Glutamatergic neuron (in vitro differentiated cells): Measurements from ENCODE around the gene ZFY. TPM values are rescaled to one million over a fixed set of nuclear protein-coding genes. Genes with fewer than 3 reads are reported as not detected.
"Not testable (repeated sequence)": the region's sequence is repeated elsewhere in the genome, so short reads cannot be mapped to it uniquely, and the experiment has no call there.

Experiments used
- DNase-seq: peaks from one replicate; pipeline ENCODE4 v3.0.0; 2022
- H3K27ac Mint-ChIP-seq: one replicate; pipeline ENCODE4 v1.8.0; 2020; ENCODE audit warnings: mild to moderate bottlenecking, mixed read lengths, inconsistent platforms; ENCODE audit not compliant: unreplicated experiment
- H3K27me3 Mint-ChIP-seq: one replicate; pipeline ENCODE4 v1.8.0; 2020; ENCODE audit warnings: mild to moderate bottlenecking, moderate library complexity, mixed read lengths, inconsistent platforms; ENCODE audit not compliant: unreplicated experiment
- H3K36me3 Mint-ChIP-seq: one replicate; pipeline ENCODE4 v1.8.0; 2020; ENCODE audit warnings: mild to moderate bottlenecking, mixed read lengths, inconsistent platforms; ENCODE audit not compliant: unreplicated experiment
- H3K4me1 Mint-ChIP-seq: one replicate; pipeline ENCODE4 v1.8.0; 2020; ENCODE audit warnings: mild to moderate bottlenecking, low read depth, mixed read lengths, inconsistent platforms; ENCODE audit not compliant: unreplicated experiment
- H3K4me3 Mint-ChIP-seq: one replicate; pipeline ENCODE4 v1.8.0; 2020; ENCODE audit warnings: mild to moderate bottlenecking, mixed read lengths, inconsistent platforms; ENCODE audit not compliant: unreplicated experiment
- H3K9me3 Mint-ChIP-seq: one replicate; pipeline ENCODE4 v1.8.0; 2020; ENCODE audit warnings: mild to moderate bottlenecking, moderate library complexity, mixed read lengths, inconsistent platforms; ENCODE audit not compliant: unreplicated experiment
- total RNA-seq: library from RNA; stranded (reverse); fragmentation: NEBNext Ultra II Directional; extraction: Animal tissue kit (Norgen Biotek cat#: 25700); gene quantifications from one replicate; pipeline ENCODE4 v1.2.1, GENCODE V29; 2021; ENCODE audit not compliant: unreplicated experiment
- TF ChIP-seq, protein P1 (sequence below): fragments of 200-600 bp; sonication (generic); IDR thresholded peaks from one replicate; pipeline ENCODE4 v1.5.0; 2021; ENCODE audit not compliant: partially characterized antibody, unreplicated experiment

Gene ZFY
- total RNA-seq, 1 donor from 2014 or later: 18.7 TPM

GRCh38 chrY:2969561-2969960 lies 34.4 kb downstream of the ZFY start:
- Mint-ChIP-seq H3K4me3 (no peak overlapping the region), H3K27ac (no peak overlapping the region), H3K4me1 (peaks cover 4% of the 10 kb centered on the region), H3K9me3 (no peaks in the 10 kb centered on the region), H3K27me3 (no peaks in the 10 kb centered on the region), H3K36me3 (no peaks in the 10 kb centered on the region)
- no peak for DNase-seq
- TF ChIP-seq, protein P1, sequence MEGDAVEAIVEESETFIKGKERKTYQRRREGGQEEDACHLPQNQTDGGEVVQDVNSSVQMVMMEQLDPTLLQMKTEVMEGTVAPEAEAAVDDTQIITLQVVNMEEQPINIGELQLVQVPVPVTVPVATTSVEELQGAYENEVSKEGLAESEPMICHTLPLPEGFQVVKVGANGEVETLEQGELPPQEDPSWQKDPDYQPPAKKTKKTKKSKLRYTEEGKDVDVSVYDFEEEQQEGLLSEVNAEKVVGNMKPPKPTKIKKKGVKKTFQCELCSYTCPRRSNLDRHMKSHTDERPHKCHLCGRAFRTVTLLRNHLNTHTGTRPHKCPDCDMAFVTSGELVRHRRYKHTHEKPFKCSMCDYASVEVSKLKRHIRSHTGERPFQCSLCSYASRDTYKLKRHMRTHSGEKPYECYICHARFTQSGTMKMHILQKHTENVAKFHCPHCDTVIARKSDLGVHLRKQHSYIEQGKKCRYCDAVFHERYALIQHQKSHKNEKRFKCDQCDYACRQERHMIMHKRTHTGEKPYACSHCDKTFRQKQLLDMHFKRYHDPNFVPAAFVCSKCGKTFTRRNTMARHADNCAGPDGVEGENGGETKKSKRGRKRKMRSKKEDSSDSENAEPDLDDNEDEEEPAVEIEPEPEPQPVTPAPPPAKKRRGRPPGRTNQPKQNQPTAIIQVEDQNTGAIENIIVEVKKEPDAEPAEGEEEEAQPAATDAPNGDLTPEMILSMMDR: no peak

DNA sequence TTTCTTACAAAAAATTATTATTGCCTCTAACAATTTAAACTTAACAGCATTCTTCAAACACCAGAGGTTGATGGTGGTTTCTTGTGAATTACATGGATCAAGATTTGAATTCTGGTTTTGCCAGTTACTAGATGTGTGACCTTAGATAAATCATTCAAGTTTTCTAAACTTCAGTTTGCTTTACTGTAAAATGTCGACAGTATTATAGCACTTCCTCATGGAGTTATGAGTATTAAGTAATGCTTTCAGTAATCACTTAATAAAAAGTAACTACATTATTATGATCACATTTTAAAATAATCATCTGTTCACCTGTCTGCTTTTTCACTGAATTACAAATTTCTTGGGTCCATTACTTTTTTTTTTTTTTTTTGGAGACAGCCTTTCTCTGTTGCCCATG lies 37.5 kb downstream of the ZFY start:
- no peaks in the 10 kb centered on the region for H3K27me3 Mint-ChIP-seq
- H3K9me3 Mint-ChIP-seq: no peaks in the 10 kb centered on the region
- no peaks in the 10 kb centered on the region for H3K36me3 Mint-ChIP-seq
- H3K27ac Mint-ChIP-seq: no peak overlapping the region
- TF ChIP-seq, protein P1: no peak
- H3K4me1 Mint-ChIP-seq: peaks cover 4% of the 10 kb centered on the region
- H3K4me3 Mint-ChIP-seq: no peak overlapping the region
- DNase-seq: no peak

DNA sequence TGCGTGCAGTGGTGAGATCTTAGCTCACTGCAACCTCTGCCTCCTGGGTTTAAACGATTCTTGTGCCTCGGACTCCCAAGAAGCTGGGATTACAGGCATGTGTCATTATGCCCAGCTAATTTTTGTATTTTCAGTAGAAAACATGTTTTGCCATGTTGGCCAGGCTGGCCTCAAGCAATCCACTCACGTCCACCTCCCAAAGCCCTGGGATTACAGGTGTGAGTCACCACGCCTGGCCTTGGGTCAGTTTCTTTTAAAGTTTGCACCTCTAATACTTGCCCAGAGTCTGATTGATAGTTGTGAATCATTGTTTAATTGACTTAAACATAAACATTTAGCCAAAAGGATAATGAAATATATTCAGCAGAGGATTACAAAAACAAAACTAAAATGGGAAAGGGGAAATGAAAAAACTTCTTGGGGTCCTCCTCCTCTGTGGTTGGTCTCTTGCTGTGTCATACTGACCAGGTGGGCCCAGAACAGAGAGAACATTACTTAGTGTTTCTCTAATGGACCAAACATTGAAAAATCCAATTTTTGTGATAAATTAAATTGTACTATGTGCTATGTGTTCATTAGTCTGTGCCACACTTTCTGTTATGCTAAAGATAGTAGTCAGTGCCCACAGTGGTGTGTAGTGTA lies 38.0 kb downstream of the ZFY start:
- peaks cover 4% of the 10 kb centered on the region for H3K4me1 Mint-ChIP-seq
- TF ChIP-seq, protein P1: no peak

DNA sequence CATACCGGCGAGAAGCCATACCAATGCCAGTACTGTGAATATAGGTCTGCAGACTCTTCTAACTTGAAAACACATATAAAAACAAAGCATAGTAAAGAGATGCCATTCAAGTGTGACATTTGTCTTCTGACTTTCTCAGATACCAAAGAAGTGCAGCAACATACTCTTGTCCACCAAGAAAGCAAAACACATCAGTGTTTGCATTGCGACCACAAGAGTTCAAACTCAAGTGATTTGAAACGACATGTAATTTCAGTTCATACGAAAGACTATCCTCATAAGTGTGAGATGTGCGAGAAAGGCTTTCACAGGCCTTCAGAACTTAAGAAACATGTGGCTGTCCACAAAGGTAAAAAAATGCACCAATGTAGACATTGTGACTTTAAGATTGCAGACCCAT lies 44.1 kb downstream of the ZFY start:
- no peaks in the 10 kb centered on the region for H3K9me3 Mint-ChIP-seq
- no peak for DNase-seq
- no peak overlapping the region for H3K27ac Mint-ChIP-seq
- no peaks in the 10 kb centered on the region for H3K4me1 Mint-ChIP-seq
- no peaks in the 10 kb centered on the region for H3K27me3 Mint-ChIP-seq
- H3K4me3 Mint-ChIP-seq: no peak overlapping the region
- no peaks in the 10 kb centered on the region for H3K36me3 Mint-ChIP-seq
- TF ChIP-seq, protein P1: no peak

More for the DNA sequence above, 38.0 kb downstream of the ZFY start:
- no peaks in the 10 kb centered on the region for H3K27me3 Mint-ChIP-seq
- H3K4me3 Mint-ChIP-seq: no peak overlapping the region
- DNase-seq: no peak
- H3K27ac Mint-ChIP-seq: no peak overlapping the region
- H3K36me3 Mint-ChIP-seq: no peaks in the 10 kb centered on the region
- no peaks in the 10 kb centered on the region for H3K9me3 Mint-ChIP-seq

DNA sequence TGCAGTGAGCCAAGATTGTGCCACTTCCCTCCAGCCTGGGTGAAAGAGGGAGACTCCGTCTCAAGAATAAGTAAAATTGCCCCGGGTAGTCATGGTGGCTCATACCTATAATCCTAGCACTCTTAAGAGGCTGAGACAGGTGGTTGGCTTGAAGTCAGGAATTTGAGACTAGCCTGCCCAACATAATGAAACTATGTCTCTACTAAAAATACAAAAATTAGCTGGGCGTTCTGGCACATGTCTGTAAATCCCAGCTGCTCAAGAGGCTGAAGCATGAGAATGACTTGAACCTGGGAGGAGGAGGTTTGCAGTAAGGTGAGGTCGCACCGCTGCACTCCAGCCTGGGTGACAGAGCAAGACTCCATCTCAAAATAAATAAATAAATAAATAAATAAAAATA lies 49.3 kb downstream of the ZFY start:
- no peak for DNase-seq
- no peaks in the 10 kb centered on the region for H3K27me3 Mint-ChIP-seq
- TF ChIP-seq, protein P1: no peak
- H3K9me3 Mint-ChIP-seq: no peaks in the 10 kb centered on the region
- no peaks in the 10 kb centered on the region for H3K4me1 Mint-ChIP-seq
- no peak overlapping the region for H3K27ac Mint-ChIP-seq
- no peaks in the 10 kb centered on the region for H3K36me3 Mint-ChIP-seq
- H3K4me3 Mint-ChIP-seq: no peak overlapping the region

DNA sequence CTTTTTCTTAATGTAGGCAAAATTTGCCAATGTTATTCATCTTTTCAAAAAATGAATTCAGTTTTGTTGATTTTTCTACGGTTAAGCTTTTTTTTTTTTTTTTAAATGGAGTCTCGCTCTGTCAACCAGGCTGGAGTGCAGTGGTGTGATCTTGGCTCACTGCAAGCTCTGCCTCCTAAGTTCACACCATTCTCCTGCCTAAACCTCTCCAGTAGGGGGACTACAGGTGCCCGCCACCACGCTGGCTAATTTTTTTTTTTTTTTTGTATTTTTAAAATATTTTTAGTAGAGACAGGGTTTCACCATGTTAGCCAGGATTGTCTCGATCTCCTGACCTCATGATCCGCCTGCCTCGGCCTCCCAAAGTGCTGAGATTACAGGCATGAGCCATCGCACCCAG lies 52.0 kb downstream of the ZFY start:
- H3K9me3 Mint-ChIP-seq, H3K27me3 Mint-ChIP-seq, H3K36me3 Mint-ChIP-seq, H3K4me3 Mint-ChIP-seq, DNase-seq, H3K27ac Mint-ChIP-seq, H3K4me1 Mint-ChIP-seq: not testable (repeated sequence)

DNA sequence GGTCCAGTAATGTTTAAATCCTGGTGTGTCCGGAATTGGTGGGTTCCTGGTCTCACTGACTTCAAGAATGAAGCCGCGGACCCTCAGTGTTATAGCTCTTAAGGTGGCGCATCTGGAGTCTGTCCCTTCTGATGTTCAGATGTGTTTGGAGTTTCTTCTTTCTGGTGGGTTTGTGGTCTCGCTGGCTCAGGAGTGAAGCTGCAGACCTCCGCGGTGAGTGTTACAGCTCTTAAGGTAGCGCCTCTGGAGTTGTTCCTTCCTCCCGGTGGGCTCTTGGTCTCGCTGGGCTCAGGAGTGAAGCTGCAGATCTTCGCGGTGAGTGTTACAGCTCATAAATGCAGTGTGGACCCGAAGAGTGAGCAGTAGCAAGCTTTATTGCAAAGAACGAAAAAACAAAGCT lies 62.2 kb downstream of the ZFY start:
- H3K4me1 Mint-ChIP-seq, DNase-seq, H3K36me3 Mint-ChIP-seq, H3K9me3 Mint-ChIP-seq, H3K27me3 Mint-ChIP-seq, H3K4me3 Mint-ChIP-seq, H3K27ac Mint-ChIP-seq: not testable (repeated sequence)
